GM19397 (cell line): ENCODE results near the gene CCDC13.
A peak's percentile ranks its signal among the peaks of the same experiment; 100 is the strongest.

Experiments
- ATAC-seq: cut with Tn5 transposase; IDR thresholded peaks from one replicate; pipeline ENCODE4 v1.9.1; 2021; ENCODE audit warnings: mild to moderate bottlenecking, moderate library complexity; ENCODE audit not compliant: unreplicated experiment

The CCDC13 gene

DNA sequence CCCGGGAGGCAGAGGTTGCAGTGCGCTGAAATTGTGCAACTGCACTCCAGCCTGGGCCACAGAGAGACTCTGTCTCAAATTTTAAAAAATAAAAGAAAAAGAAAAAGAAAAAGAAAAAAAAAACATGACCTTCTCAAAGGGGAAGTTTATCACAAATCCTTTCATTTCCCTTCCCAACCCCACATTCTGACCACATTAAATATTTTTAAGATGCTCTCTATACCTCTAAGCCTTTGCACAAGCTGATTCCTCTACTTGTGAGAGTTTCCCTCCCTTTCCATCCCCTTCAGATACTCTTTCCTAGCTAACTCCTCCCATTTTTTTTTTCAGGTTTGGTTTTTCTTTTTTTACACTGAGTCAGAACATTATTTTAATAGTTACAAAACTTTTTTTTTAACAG lies 27.2 kb upstream of the CCDC13 start:
- ATAC-seq = no peak

DNA sequence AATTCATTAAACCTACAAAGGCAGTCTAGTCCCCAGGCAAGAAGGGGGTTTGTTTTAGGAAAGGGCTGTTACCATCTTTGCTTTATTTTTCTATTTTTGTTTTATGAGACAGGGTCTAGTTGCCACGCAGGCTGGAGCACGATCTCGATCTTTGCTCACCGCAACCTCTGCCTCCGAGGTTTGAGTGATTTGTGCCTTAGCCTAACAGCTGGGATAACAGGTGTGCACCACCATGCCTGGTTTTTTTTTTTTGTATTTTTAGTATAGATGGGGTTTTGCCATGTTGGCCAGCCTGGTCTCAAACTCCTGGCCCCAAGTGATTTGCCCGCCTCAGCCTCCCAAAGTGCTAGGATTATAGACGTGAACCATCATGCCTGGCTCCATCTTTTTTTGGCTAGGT lies 26.3 kb upstream of the CCDC13 start:
- ATAC-seq = no peak

DNA sequence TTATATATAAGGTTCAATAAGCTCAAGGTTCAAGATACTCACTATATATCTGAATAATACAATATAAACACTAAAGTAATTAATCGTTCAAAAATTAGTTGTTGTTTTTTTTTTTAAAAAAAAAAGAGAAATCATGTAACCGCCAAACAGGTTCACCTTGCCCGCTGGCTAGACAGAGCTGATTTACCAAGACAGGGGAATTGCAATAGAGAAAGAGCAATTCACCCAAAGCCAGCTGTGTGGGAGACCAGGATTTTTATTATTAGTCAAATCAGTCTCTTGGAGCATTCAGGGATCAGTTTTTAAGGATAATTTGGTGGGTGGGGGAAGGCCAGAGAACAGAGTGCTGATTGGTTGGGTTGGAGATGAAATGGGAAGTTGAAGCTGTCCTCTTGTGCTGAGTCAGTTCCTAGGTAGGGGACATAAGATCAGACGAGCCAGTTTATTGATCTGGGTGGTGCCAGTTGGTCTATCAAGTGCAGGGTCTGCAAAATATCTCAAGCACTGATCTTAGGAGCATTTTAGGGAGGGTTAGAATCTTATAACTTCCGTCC lies 23.4 kb upstream of the CCDC13 start:
- no peak for ATAC-seq

DNA sequence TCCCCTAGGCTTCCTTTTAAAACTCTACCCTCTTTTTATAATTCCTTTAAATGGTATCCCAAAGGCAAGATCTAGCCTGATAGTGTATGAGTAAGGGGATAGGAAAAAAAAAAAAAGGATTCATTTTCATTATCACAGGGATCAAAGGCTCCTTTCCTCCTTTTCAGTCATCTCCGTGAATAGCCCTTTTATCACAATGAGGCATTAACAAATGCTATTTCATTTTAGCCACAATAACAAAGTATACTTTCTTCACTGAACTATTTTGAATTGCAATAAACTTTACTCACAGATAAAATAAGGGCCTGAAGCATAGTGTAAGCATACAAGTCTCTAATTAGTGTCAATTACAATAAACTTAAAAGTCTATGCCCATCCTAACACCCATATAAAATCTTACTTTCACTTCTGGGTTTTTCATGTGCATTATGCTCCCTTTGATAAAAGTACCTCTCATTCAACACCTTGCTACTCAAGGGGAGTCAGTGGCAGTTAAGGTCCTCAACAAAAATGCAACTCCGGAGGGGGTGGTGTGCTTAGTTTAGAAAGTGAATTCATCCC lies 22.6 kb upstream of the CCDC13 start:
- no peak for ATAC-seq

DNA sequence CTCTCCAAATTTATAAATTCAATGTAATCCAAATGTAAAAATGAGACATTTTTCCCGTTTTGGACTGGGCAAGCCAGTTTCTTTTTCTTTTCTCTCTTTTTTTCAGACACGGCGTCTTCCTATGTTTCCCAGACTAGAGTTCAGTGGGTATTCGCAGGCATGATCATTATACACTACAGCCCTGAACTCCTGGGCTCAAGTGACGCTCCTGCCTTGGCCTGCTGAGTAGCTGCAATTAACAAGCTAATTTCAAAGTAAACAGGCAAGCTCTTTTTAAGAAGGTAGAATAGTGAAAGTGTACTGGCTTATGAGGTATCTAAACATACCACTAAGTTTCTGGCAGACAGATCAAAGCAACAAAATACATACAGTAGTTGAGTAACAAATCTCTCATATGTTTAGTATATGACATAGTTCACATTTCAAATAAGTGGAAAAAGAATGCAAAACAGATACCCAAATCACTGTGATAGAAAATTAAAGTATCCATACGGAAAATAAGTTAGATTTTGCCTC lies 17.7 kb upstream of the CCDC13 start:
- ATAC-seq = no peak

DNA sequence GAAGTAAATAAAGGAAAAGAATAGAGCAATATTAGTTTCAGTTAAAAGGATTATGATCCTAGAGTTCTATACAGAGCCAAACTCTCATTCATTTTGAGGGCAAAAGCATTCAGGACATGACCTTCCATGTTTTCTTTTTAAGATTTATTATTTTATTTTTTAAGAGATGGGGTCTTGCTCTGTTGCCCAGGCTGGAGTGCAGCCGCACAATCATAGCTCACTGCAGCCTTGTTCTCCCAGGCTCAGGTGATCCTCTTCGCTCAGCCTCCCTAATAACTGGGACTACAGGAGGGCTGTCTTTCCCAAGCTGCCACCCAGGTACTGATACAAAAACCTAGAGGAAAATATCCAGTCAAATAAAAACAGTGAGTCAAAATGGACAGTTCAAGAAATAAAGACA lies 13.6 kb upstream of the CCDC13 start:
- no peak for ATAC-seq

DNA sequence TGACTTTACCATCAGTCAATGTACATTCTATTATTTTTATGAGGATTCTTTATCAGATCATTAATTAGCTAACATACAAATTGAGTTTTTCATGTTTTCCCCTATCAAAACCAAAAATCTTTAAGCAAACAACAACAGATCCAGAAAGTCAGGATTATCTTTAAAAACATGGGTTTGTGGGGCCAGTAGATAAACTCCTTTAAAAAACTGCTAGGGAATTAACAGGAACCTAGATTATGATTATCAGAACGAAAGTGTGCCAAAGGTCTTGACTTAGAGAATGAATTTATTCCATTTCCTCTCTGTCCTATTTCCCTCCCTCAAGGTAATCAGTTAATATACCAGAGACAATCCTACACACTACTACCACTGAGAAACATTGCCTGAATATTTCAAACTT lies 13.2 kb upstream of the CCDC13 start:
- ATAC-seq = no peak

DNA sequence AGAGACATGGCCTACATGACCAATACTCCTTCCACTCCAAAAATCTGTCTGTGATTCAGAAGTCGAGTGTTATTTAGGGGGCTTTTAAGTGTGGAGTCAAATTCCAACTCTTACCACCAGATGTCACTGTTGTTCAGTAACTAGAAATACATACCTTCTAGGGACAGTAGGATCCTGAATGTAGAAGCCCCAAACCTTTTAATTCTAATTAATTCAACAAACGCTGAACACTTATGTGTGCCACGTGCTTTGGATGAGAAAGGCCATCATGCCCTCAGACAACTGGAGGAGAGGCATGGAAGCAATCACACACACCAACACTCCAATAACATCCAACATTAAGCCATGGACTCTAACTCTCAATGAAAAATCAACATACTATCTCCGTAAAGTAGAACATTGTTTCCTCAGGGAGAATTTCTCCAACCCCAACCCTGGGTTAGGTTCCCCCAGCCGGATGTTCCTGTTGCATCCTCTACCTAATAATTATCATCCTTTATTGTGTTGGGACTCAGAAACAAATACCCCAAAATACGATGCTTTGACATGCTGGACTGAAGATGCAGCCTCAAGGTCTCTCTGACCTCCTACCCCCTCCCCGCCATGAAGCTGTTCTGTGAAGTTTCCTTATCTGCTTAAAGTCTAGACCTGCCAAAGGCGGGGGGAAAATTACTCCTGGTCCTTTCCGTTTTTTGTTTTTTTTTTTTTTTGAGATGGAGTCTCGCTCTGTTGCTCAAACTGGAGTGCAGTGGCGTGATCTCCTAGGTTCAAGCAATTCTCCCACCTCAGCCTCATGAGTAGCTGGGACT lies 8.0 kb upstream of the CCDC13 start:
- no peak for ATAC-seq

DNA sequence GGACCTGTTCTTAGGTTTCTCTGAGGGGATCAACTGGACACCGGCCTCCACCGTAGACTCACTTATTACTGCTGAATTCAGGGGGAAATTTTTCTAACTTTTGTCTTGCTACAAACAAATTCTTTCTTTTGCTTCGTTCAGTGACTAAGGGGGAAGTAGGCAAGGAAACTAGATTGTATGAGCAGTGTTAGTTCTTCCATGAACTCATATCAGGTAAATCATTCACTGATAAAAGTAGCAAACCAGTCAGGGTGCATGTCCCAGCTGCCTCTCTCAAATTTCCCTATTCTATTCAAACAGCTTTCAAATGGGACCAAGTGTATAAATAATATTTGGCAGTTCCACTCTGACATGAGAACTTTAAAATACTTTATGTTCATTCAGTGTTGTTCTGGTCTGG lies 7.3 kb upstream of the CCDC13 start:
- no peak for ATAC-seq

DNA sequence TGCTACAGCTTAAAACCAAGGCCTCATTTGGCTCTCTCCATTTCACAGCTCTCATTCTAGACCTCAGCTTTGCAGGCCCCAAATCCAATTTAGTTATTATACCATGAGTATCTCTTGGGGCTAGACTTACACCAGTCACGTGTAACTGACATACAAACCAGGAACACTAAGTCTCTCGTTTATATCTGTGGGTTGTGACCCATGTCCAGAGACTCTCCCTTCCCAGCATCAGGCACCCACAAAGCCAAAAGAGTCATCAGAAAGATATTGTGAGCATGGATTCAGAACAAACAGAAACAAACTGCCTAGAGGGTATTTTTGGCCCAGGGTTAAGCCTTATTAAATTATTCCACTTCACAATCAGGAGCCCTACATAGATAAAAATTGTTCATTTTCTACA lies 5.6 kb upstream of the CCDC13 start:
- ATAC-seq = no peak

DNA sequence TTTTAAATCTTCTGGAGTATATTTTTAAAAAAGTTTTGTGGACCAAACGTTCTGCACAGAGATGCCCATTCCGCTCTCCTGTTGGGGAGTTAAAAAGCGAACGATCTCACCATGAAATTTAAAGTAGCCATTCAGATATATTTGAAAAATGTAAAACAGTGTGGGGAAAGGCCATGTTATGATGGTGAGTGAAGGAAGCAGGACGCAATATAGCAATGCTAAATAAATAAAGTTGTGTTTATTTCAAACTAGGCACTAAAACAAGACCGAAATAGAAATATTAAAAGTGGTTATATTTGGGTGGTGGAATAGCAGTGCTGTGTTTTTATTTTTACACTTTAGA lies 327 bp upstream of the CCDC13 start:
- ATAC-seq = peak; percentile 12

DNA sequence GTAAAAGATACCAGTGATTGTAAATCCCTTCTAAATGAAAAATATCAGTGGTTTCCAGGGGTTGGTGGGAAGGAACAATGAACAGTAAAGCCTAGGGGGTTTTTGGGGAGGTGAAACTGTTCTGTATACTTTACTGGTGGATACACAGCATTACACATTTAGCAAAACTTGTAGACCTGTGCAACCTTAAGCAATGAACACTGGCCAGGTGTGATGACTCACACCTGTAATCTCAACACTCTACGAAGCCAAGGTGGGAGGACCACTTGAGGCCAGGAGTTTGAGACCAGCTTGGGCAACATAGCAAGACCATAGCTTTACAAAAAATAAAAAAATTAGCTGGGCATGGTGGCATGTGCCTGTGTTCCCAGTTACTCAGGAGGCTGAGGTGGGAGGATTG lies 1.8 kb downstream of the CCDC13 start:
- no peak for ATAC-seq

DNA sequence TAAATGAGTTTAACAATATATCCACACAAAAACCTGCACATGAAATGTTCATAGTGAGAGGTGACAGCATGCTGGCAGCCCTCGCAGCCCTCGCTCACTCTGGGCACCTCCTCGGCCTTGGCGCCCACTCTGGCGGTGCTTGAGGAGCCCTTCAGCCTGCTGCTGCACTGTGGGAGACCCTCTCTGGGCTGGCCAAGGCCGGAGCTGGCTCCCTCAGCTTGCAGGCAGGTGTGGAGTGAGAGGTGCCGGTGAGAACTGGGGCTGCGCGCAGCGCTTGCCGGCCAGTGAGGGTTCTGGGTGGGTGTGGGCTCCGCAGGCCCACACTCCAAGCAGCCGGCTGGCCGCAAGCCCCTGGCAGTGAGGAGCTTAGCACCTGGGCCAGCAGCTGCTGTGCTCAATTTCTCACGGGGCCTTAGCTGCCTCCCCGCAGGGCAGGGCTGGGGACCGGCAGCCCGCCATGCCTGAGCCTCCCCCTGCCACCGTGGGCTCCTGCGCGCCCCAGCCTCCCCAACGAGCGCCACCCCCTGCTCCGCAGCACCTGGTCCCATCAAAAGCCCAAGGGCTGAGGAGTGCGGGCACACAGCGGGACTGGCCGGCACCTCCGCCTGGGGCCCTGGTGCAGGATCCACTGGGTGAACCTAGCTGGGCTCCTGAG lies 3.4 kb downstream of the CCDC13 start:
- no peak for ATAC-seq

DNA sequence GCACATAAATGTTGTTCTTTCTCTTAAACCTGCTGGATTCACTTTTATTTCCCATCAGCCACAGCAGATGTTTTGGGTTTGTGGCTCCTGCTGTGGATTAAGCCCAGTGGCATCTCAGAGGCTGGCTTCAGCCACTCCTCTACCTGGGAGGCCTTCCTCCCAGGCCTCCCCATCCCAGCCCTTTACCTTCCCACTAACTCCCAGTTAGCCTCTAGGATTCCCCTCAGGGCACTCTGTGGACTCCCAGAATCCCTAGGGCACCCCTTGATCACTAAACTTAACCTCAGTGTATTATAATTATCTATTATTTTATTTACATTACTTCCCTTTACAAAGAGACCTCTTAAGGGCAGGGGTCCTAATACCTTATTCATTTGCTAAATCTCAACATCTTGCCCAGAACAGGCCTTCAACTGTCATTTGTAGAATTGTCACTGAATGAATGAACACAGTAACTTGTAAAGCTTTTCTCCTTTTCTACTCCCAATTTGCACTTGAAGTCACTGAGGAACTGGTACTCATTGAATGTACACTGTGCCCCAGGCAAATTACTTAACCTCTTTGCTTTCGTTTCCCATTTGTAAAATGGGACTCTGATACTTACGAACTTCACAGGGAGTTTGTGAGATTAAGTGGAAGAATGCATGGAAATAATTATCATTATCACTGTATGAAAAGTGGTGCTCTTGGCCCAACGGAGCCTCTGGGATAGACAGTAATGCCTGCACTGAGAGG lies 8.3 kb downstream of the CCDC13 start:
- ATAC-seq = no peak

DNA sequence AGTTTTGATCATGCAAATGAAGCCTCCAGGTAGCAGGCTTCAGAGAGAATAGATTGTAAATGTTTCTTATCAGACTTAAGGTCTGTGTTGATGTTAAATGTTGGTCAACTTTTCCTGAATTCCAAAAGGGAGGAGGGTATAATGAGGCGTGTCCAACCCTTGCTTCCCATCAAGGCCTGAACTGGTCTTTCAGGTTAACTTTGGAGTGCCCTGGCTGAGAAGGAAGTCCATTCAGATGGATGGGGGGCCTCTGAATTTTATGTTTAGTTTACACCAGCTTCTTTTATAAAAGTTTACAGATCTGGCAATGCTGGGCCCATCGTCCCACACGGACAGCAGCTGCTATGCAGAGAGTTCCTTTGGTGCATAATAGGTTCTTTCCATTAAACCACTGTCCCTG lies 8.9 kb downstream of the CCDC13 start:
- no peak for ATAC-seq

DNA sequence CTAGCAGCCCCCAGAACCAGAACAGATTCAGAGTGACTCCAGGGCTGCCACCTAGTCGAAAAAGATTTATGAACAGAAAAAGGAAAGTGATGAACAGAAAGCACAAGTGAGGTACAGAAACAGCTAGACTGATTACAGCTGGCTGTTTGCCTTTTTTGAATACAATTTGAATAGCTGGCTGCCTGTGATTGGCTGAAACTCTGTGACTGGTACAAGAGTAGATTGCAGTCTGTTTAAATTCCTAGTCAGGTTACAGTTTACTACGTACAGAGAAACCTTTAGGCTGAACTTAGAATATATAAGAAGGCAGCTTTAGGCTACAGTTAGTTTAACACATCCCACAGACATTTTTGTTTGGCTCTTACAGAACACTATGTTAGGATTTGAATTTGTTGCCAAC lies 10.0 kb downstream of the CCDC13 start:
- ATAC-seq = no peak

DNA sequence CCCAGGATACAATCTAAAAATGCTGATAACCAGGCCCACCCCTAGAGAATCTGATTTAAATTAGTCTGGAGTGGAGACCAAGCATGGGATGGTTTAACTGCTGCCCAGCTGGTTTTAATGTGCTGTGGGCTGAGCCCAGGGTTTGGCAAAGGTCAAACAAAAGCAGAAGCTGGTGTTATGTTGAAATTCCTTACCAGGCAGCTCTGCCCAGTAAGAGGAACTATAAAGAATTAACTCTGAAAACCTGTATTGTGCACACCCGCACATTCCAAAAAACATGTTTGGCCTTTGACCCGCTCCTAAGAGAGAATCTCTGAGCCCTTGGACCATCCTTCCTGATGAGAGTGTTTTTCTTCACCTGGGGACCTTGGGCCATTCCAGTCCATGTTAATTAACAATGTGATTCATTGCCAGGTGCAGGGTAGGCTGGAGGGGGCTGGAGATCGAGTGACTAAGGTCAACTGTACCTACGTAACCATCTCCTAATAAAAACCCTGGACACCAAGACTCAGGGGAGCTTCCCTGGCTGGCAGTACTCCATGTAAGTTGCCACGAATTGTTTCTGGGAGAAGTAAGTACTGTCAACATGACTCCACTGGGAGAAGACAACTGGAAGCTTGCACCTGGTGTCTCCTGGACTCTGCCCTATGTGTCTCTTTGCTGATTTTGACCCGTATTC lies 10.9 kb downstream of the CCDC13 start:
- no peak for ATAC-seq

DNA sequence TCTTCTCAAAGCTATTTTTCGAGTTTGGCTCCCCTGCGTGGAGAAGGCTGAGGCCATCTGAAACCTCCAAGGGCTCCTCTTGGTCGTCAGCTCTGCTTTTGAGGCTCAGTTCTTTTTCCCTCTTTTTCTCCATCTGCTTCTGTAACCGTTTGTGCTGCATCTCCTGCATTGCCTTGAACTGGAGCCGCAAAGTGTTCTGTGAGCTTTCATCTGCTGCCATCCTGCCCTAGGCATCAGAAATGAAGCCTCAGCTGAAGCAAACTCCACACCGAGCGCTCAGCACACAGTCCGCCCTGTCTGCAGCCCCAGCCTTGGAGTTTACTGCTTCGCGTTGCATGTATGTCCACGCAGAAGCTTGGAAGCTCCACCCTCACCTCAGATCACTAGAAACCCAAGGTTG lies 14.9 kb downstream of the CCDC13 start:
- no peak for ATAC-seq

DNA sequence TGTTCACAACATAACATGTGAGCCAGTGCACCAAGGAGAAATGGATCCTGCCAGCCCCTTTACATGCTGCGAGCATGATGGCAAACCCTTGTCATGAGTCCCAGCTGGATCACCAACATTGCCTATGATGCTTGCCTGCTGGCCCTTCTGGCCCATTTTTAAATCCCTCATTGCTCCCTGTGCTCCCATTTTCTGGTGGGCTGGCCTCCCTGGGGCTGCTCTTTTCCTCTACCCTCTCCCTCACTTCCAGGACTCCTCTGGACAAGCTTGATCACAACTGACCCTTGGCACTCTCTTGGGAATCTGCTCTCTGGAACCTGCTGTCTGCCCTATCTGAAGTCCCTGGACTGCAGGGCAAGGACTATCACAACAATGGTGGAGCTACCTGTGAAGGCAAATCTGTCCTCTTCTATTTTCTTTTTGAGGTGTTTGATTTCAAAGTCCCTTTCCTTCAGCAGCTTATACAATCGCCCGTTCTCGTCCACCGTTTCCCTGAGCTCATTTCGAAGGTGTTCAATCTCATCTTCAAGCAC lies 16.3 kb downstream of the CCDC13 start:
- no peak for ATAC-seq
